Measurements from ENCODE around the gene EVL.

GRCh38 chr14:100138955-100139354 is 73.7 kb downstream of the EVL start:
- TF ChIP-seq POLR2A (IDR thresholded peaks at IDR 0.05; ENCODE audit: low read depth, low read length) (no peak), POLR2AphosphoS5 (IDR thresholded peaks at IDR 0.05; ENCODE audit: low read depth, low read length) (no peak), TAF1 (IDR thresholded peaks at IDR 0.05; ENCODE audit: low read depth, low read length) (no peak), POU2F2 (IDR thresholded peaks at IDR 0.05; ENCODE audit: low read depth, low read length) (no peak), SPI1 (IDR thresholded peaks at IDR 0.05; ENCODE audit: low read depth, low read length) (no peak)

All from GM12891 (cell line).